IgD-negative memory B cell (primary cell): ENCODE data around the gene CDK14. TPM values are rescaled to one million over a fixed set of nuclear protein-coding genes. Genes with fewer than 3 reads are reported as not detected.
A peak's percentile ranks its signal among the peaks of the same experiment; 100 is the strongest.
"Not testable (repeated sequence)": the region's sequence is repeated elsewhere in the genome, so short reads cannot be mapped to it uniquely, and the experiment has no call there.

Source experiments
- H3K27ac Mint-ChIP-seq, 3 donors: one replicate each; pipeline ENCODE4 v1.8.0; 2020 to 2022; ENCODE audit warnings: mild to moderate bottlenecking in 3 of 3, mixed read lengths in 3 of 3, moderate library complexity in 1 of 3
- H3K27me3 Mint-ChIP-seq: one replicate; pipeline ENCODE4 v1.8.0; 2021; ENCODE audit warnings: mixed read lengths
- H3K36me3 Mint-ChIP-seq: one replicate; pipeline ENCODE4 v1.8.0; 2020; ENCODE audit warnings: mild to moderate bottlenecking, mixed read lengths
- H3K4me1 Mint-ChIP-seq, 3 donors: one replicate each; pipeline ENCODE4 v1.8.0; 2020 to 2022; ENCODE audit warnings: mixed read lengths in 3 of 3, mild to moderate bottlenecking in 1 of 3
- H3K4me3 Mint-ChIP-seq, 4 donors: one replicate each; pipeline ENCODE4 v1.8.0; 2020 to 2022; ENCODE audit warnings: mild to moderate bottlenecking in 4 of 4, mixed read lengths in 4 of 4, moderate library complexity in 3 of 4
- H3K9me3 Mint-ChIP-seq, 3 donors: one replicate each; pipeline ENCODE4 v1.8.0; 2020 to 2021; ENCODE audit warnings: mixed read lengths in 3 of 3, mild to moderate bottlenecking in 1 of 3
- polyA plus RNA-seq: library from polyadenylated mRNA; unstranded; fragments of 300-500 nt; fragmentation: Illumina TruSeq; gene quantifications from one replicate; pipeline ENCODE4 v1.2.3, GENCODE V29; 2021

The CDK14 gene
- polyA plus RNA-seq, 1 donor from 2014 or later = 53.0 TPM

DNA sequence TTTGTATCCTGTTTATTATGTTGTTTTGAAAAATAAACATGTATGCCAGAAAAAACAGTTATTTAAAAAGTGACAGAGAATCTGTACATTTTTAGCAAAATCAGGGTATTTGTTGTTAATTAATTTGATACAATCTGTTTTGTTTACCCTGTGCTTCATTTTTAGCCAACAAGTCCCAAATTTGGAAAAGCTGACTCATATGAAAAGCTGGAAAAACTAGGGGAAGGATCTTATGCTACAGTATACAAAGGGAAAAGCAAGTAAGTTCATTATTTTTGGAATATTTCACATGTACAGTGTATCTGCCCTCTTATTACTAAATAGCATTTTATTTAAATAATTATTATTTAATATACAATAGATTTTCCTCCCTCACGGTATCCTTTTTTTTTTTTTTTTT, 151.4 kb downstream of the CDK14 start:
- Mint-ChIP-seq H3K36me3 (peaks cover 23% of the 10 kb centered on the region), H3K9me3 (peaks cover 0 to 2% (median 0%) of the 10 kb centered on the region in 3 donors), H3K27me3 (no peaks in the 10 kb centered on the region), H3K4me3 (no peak overlapping the region), H3K27ac (peak overlapping the region in 1 of 3 donors; percentile 59), H3K4me1 (peaks cover 40 to 41% (median 40%) of the 10 kb centered on the region in 3 donors)

GRCh38 chr7:90749262-90749661, 153.1 kb downstream of the CDK14 start:
- Mint-ChIP-seq H3K9me3 (peaks cover 0 to 2% (median 0%) of the 10 kb centered on the region in 3 donors), H3K36me3 (peaks cover 25% of the 10 kb centered on the region), H3K4me1 (peaks cover 52 to 54% (median 53%) of the 10 kb centered on the region in 3 donors), H3K4me3 (peak overlapping the region in 2 of 4 donors; percentile 47 to 68), H3K27me3 (no peaks in the 10 kb centered on the region), H3K27ac (peak overlapping the region in 2 of 3 donors; percentile 8 to 74)

DNA sequence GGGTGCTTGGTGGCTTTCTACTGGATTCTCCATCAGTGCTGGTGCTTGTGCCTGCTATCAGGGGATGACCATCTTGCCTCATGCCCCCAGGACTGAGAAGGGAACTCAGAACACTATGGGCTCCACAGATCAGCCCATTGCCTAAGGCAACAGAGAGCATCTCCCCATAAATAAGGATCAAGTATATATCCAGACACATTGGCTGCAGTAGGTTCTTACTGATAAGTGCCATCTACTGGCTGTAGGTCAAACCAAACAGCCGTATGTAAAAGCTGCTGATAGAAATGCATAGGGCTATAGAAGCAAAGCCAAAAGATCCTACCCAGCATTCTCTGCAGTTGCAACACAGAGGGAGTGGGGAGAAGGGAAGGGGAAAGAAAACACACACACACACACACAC, 153.7 kb downstream of the CDK14 start:
- Mint-ChIP-seq H3K9me3 (peaks cover 0 to 2% (median 0%) of the 10 kb centered on the region in 3 donors), H3K4me3 (peak overlapping the region in 2 of 4 donors; percentile 47 to 68), H3K36me3 (peaks cover 28% of the 10 kb centered on the region), H3K4me1 (peaks cover 57 to 59% (median 58%) of the 10 kb centered on the region in 3 donors), H3K27me3 (no peaks in the 10 kb centered on the region), H3K27ac (peak overlapping the region in 2 of 3 donors; percentile 8 to 74)

GRCh38 chr7:90751595-90751994, 155.5 kb downstream of the CDK14 start:
- peaks cover 62 to 68% (median 64%) of the 10 kb centered on the region in 3 donors for H3K4me1 Mint-ChIP-seq
- H3K9me3 Mint-ChIP-seq = no peaks in the 10 kb centered on the region
- no peak overlapping the region for H3K27ac Mint-ChIP-seq
- peaks cover 26% of the 10 kb centered on the region for H3K36me3 Mint-ChIP-seq
- no peak overlapping the region for H3K4me3 Mint-ChIP-seq
- no peaks in the 10 kb centered on the region for H3K27me3 Mint-ChIP-seq

DNA sequence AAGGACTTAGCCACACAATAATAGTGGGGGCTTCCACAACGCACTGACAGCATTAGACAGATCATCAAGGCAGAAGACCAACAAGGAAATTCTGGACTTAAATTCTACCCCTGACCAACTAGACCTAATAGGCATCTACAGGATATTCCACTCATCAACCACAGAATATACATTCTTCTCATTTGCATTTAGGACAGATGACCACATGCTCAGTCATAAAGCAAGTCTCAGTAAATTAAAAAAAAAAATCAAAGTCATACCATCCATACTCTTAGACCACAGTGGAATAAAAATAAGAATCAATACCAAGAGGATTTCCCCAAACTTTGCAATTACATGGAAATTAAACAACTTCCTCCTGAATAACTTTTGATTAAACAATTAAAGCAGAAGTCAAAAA, 155.9 kb downstream of the CDK14 start:
- H3K27me3 Mint-ChIP-seq = no peaks in the 10 kb centered on the region
- H3K4me1 Mint-ChIP-seq = peaks cover 67 to 72% (median 68%) of the 10 kb centered on the region in 3 donors
- H3K4me3 Mint-ChIP-seq = no peak overlapping the region
- peaks cover 26% of the 10 kb centered on the region for H3K36me3 Mint-ChIP-seq
- H3K27ac Mint-ChIP-seq = no peak overlapping the region
- H3K9me3 Mint-ChIP-seq = no peaks in the 10 kb centered on the region

GRCh38 chr7:90755041-90755440, 158.9 kb downstream of the CDK14 start:
- H3K4me3 Mint-ChIP-seq = peak overlapping the region in 2 of 4 donors; percentile 70 to 71

DNA sequence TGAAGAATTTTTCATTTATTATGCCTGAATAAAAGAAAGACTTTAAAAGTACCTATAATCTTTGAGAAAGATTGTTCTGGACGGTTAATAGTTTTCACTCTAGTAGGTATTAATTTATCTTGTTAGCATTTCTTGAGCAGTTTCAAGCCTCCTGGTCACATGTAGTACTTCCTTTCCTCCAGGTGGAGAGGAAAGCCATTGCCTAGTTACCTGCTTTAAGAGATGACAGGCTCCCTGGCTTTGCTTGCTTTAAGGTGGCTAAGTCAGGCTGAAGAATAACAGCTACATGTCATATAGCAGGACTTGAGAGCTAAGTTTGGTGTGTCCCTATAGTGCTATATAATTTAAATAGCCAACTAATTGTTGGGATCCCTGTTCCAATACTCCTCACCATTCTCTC, 160.2 kb downstream of the CDK14 start:
- Mint-ChIP-seq H3K4me3 (peak overlapping the region in 1 of 4 donors; percentile 78), H3K36me3 (peaks cover 13% of the 10 kb centered on the region), H3K27ac (no peak overlapping the region), H3K4me1 (peaks cover 74 to 75% (median 74%) of the 10 kb centered on the region in 3 donors), H3K9me3 (no peaks in the 10 kb centered on the region), H3K27me3 (no peaks in the 10 kb centered on the region)

More at GRCh38 chr7:90755041-90755440, 158.9 kb downstream of the CDK14 start:
- H3K27me3 Mint-ChIP-seq = no peaks in the 10 kb centered on the region
- no peaks in the 10 kb centered on the region for H3K9me3 Mint-ChIP-seq
- H3K36me3 Mint-ChIP-seq = peaks cover 16% of the 10 kb centered on the region
- H3K27ac Mint-ChIP-seq = no peak overlapping the region
- peaks cover 68 to 72% (median 71%) of the 10 kb centered on the region in 3 donors for H3K4me1 Mint-ChIP-seq

GRCh38 chr7:90757565-90757950, 161.4 kb downstream of the CDK14 start:
- H3K27ac Mint-ChIP-seq = peak overlapping the region; percentile 11 to 89 (median 20)
- H3K9me3 Mint-ChIP-seq, H3K36me3 Mint-ChIP-seq, H3K27me3 Mint-ChIP-seq: not testable (repeated sequence)
- peak overlapping the region in 3 of 4 donors; percentile 35 to 78 (median 78) for H3K4me3 Mint-ChIP-seq
- peaks cover 70 to 82% (median 81%) of the 10 kb centered on the region in 3 donors for H3K4me1 Mint-ChIP-seq

DNA sequence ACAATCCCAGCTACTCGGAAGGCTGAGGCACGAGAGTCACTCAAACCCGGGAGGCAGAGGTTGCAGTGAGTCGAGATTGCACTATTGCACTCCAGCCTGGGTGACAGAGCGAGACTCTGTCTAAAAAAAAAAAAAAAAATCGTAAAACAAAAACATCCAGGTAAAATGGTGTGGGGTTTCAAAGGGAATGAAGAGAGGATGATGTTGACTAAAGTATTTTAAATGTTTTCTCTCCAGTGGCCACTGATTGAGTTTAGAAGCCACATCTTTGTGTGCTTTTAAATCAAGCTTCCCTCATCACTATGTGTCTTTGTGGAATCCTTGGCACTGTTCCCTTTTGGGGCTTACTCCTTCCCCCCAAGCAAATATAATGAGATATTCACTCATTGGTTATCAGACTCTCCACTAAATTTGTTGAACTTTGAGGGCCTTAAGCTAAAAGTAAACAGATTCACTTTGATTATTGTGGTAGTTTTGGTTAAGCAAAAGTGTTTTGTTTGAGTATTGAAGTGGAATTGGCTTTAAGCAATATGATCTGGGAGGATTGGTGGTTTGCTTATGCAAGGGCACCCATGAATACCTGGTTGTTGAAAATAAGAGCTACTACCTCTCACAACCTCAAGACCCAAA, 162.9 kb downstream of the CDK14 start:
- H3K4me3 Mint-ChIP-seq = peak overlapping the region in 1 of 4 donors; percentile 9

GRCh38 chr7:90759710-90760109, 163.6 kb downstream of the CDK14 start:
- H3K36me3 Mint-ChIP-seq = peaks cover 2% of the 10 kb centered on the region
- H3K27me3 Mint-ChIP-seq = peaks cover 3% of the 10 kb centered on the region
- H3K4me3 Mint-ChIP-seq = no peak overlapping the region
- H3K27ac Mint-ChIP-seq = peak overlapping the region in 2 of 3 donors; percentile 39 to 44
- peaks cover 70 to 82% (median 81%) of the 10 kb centered on the region in 3 donors for H3K4me1 Mint-ChIP-seq
- no peaks in the 10 kb centered on the region for H3K9me3 Mint-ChIP-seq

More for the DNA sequence above, 162.9 kb downstream of the CDK14 start:
- Mint-ChIP-seq H3K9me3 (no peaks in the 10 kb centered on the region), H3K27me3 (no peaks in the 10 kb centered on the region), H3K36me3 (peaks cover 4% of the 10 kb centered on the region), H3K4me1 (peaks cover 70 to 82% (median 80%) of the 10 kb centered on the region in 3 donors), H3K27ac (peak overlapping the region in 2 of 3 donors; percentile 34 to 65)

- Mint-ChIP-seq H3K4me3 (no peak overlapping the region), H3K4me1 (peaks cover 73 to 83% (median 82%) of the 10 kb centered on the region in 3 donors), H3K27me3 (peaks cover 3% of the 10 kb centered on the region), H3K9me3 (no peaks in the 10 kb centered on the region), H3K27ac (peak overlapping the region in 2 of 3 donors; percentile 33 to 63), H3K36me3 (no peaks in the 10 kb centered on the region)
These were observed 164.8 kb downstream of the CDK14 start for GRCh38 chr7:90760892-90761291.

DNA sequence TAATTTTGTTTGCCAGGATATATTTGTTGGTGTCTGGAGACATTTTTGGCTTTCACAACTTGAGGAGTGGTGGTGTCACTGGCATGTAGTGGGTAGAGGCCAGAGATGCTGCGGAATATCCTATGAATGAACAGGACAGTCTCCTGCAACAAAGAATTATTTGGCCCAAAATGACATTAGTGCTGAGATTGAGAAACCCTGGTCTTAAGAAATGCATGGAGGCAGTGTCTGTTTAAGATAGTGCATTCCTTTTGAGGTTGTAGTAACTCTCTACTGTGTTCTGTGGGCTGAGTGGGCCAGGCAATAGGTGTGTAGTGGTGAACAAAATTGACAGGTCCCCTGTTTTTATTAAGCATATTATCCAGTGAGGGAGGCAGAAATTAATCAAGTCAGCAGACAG, 165.5 kb downstream of the CDK14 start:
- Mint-ChIP-seq H3K27me3 (peaks cover 3% of the 10 kb centered on the region), H3K36me3 (peaks cover 2% of the 10 kb centered on the region), H3K9me3 (no peaks in the 10 kb centered on the region), H3K4me1 (peaks cover 67 to 81% (median 78%) of the 10 kb centered on the region in 3 donors), H3K4me3 (peak overlapping the region in 1 of 4 donors; percentile 9), H3K27ac (no peak overlapping the region)

DNA sequence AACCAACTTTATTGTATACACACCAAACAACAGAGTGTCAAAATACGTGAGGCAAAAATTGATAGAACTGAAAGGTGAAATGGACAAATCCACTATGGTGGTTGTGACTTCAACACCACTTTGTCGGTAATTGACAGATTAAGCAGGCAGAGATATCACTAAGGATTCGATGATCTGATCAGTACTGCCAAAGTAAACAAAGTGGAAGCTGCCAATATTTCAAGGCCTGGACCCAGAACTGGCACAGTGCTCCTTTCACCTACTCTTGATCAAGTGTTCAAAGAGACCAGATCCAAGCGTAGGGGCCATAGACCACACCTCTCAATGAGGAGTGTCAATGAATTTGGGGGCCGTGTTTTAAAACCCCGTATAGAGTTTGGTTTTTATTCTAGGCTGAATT, 167.0 kb downstream of the CDK14 start:
- H3K27me3 Mint-ChIP-seq = peaks cover 3% of the 10 kb centered on the region
- H3K4me1 Mint-ChIP-seq = peaks cover 61 to 75% (median 72%) of the 10 kb centered on the region in 3 donors
- H3K36me3 Mint-ChIP-seq = peaks cover 14% of the 10 kb centered on the region
- H3K27ac Mint-ChIP-seq = peak overlapping the region in 2 of 3 donors; percentile 67 to 85
- H3K9me3 Mint-ChIP-seq = peaks cover 0 to 5% (median under 1%) of the 10 kb centered on the region in 3 donors
- peak overlapping the region in 1 of 4 donors; percentile 14 for H3K4me3 Mint-ChIP-seq

- Mint-ChIP-seq H3K27me3 (peaks cover 3% of the 10 kb centered on the region), H3K36me3 (peaks cover 23% of the 10 kb centered on the region), H3K4me3 (peak overlapping the region in 2 of 4 donors; percentile 23 to 72), H3K27ac (peak overlapping the region; percentile 9 to 69 (median 16)), H3K4me1 (peaks cover 47 to 62% (median 57%) of the 10 kb centered on the region in 3 donors), H3K9me3 (peaks cover 0 to 10% (median 2%) of the 10 kb centered on the region in 3 donors)
These were observed 168.9 kb downstream of the CDK14 start for GRCh38 chr7:90764848-90765570.
